HCT116 (cell line): Measurements from ENCODE around the gene MNAT1. TPM values are rescaled to one million over a fixed set of nuclear protein-coding genes. Genes with fewer than 3 reads are reported as not detected.

ENCODE experiments used
- ATAC-seq: fragments of 200-7000 bp; cut with Tn5 transposase; 2 replicates; pipeline ENCODE4 v1.9.1; 2020; ENCODE audit warnings: mild to moderate bottlenecking, moderate library complexity
- BruUV-seq: library from RNA; stranded (reverse); fragments of 400-500 nt; replicated peaks from 2 replicates; lab custom pipeline; 2021; lab: Mats Ljungman, UMichigan
- CTCF ChIA-PET: fragments of 300-600 bp; sonication (Branson Sonifier 250); formaldehyde crosslinking; loops from one replicate; lab custom pipeline; 2021; ENCODE audit warnings: antibody characterized with exemption; lab: Charles Lee
- POLR2A ChIA-PET: fragments of 300-600, 350-600 bp; sonication (Branson Sonifier 250); formaldehyde crosslinking; loops from one replicate; lab custom pipeline; 2021; ENCODE audit warnings: antibody characterized with exemption; lab: Charles Lee
- RAD21 ChIA-PET, 2 experiments: fragments of 300-600 bp; sonication (Branson Sonifier 250); formaldehyde crosslinking; loops; one replicate each; lab custom pipeline; 2023; ENCODE audit warnings: low total read pairs in 2 of 2; ENCODE audit not compliant: uncharacterized antibody in 2 of 2, unreplicated experiment in 2 of 2, low non-redundant PET in 1 of 2; lab: Charles Lee
- DNase-seq: peaks from one replicate; pipeline ENCODE4 v3.0.0-alpha.2; 2010; ENCODE audit warnings: low read depth, low spot score
- H2AFZ ChIP-seq: fragments of 200-600 bp; shearing (Covaris generic), sonication (generic); 2 replicates; pipeline ENCODE4 v1.6.1; 2017; ENCODE audit warnings: low read depth, mixed run types, mixed read lengths, antibody characterized with exemption, low read length; ENCODE audit not compliant: poor library complexity, severe bottlenecking
- H3K27ac ChIP-seq: 2 replicates; pipeline ENCODE4 v1.5.1; 2012; ENCODE audit warnings: low read depth, low read length
- H3K27me3 ChIP-seq: fragments of 200-600 bp; sonication (generic); 2 replicates; pipeline ENCODE4 v1.6.1; 2016; ENCODE audit warnings: mixed run types, low read length, mixed read lengths; ENCODE audit not compliant: insufficient read depth
- H3K36me3 ChIP-seq, 2 experiments: fragments of 200-500 bp in 1 of 2; fragments of 200-600 bp in 1 of 2; sonication (Bioruptor generic) in 1 of 2; sonication (generic) in 1 of 2; 2 replicates each; pipeline versions ENCODE4 v1.5.1 to v1.6.1; 2014 to 2016; ENCODE audit warnings: low read length in 2 of 2, inconsistent platforms in 1 of 2, mixed read lengths in 1 of 2, mixed run types in 1 of 2; ENCODE audit not compliant: insufficient read depth in 2 of 2, control insufficient read depth in 1 of 2
- H3K4me1 ChIP-seq, 2 experiments: fragments of 200-600 bp in 1 of 2; sonication (generic) in 1 of 2; 2 replicates each; pipeline versions ENCODE4 v1.5.1 to v1.6.1; 2012 to 2017; ENCODE audit warnings: low read length in 2 of 2, inconsistent platforms in 1 of 2, mild to moderate bottlenecking in 1 of 2, mixed read lengths in 1 of 2, mixed run types in 1 of 2, moderate library complexity in 1 of 2; ENCODE audit not compliant: insufficient read depth in 2 of 2, control insufficient read depth in 1 of 2
- H3K4me2 ChIP-seq: fragments of 200-600 bp; sonication (generic); 2 replicates; pipeline ENCODE4 v1.6.1; 2017; ENCODE audit warnings: mixed run types, low read length, mixed read lengths
- H3K4me3 ChIP-seq, 2 experiments: fragments of 200-600 bp in 1 of 2; sonication (generic) in 1 of 2; replicated peaks in 1 of 2; 2 replicates each; pipeline ENCODE4 v1.5.1; 2011 to 2016; ENCODE audit warnings: low read length in 2 of 2, control low read depth in 1 of 2, low read depth in 1 of 2, mild to moderate bottlenecking in 1 of 2, mixed read lengths in 1 of 2, mixed run types in 1 of 2
- H3K79me2 ChIP-seq: fragments of 200-600 bp; sonication (generic); 2 replicates; pipeline ENCODE4 v1.6.1; 2017; ENCODE audit warnings: mild to moderate bottlenecking, mixed run types, low read length, moderate library complexity, mixed read lengths; ENCODE audit not compliant: insufficient read depth
- H3K9ac ChIP-seq: fragments of 200-600 bp; sonication (generic); 2 replicates; pipeline ENCODE4 v1.6.1; 2016; ENCODE audit warnings: low read length, mixed read lengths
- H3K9me2 ChIP-seq: fragments of 200-600 bp; sonication (generic), shearing (Covaris generic); 2 replicates; pipeline ENCODE4 v1.6.1; 2017; ENCODE audit warnings: mixed run types, mild to moderate bottlenecking, moderate library complexity; ENCODE audit not compliant: insufficient read depth
- H3K9me3 ChIP-seq, 2 experiments: fragments of 200-500 bp in 1 of 2; fragments of 200-600 bp in 1 of 2; sonication (Bioruptor generic) in 1 of 2; sonication (generic) in 1 of 2; 2 replicates each; pipeline ENCODE4 v1.6.1; 2014 to 2017; ENCODE audit warnings: low read length in 2 of 2, mixed read lengths in 2 of 2, inconsistent platforms in 1 of 2, low read depth in 1 of 2, mild to moderate bottlenecking in 1 of 2, mixed run types in 1 of 2, moderate library complexity in 1 of 2; ENCODE audit not compliant: control insufficient read depth in 1 of 2, insufficient read depth in 1 of 2
- H4K20me1 ChIP-seq: fragments of 200-600 bp; sonication (generic), shearing (Covaris generic); 2 replicates; pipeline ENCODE4 v1.6.1; 2017; ENCODE audit warnings: mixed run types, mild to moderate bottlenecking, moderate library complexity; ENCODE audit not compliant: insufficient read depth
- ATF3 ChIP-seq: IDR thresholded peaks from 2 replicates; pipeline ENCODE4 v1.6.1; 2012
- EZH2 ChIP-seq: fragments of 200-600 bp; sonication (generic); IDR thresholded peaks from 2 replicates; pipeline ENCODE4 v1.6.1; 2017; ENCODE audit warnings: antibody characterized with exemption, mixed run types
- EZH2phosphoT487 ChIP-seq: fragments of 200-600 bp; IDR thresholded peaks from 2 replicates; pipeline ENCODE4 v1.6.1; 2018; ENCODE audit warnings: antibody characterized with exemption, borderline replicate concordance
- FOSL1 ChIP-seq: IDR thresholded peaks from 2 replicates; pipeline ENCODE4 v1.6.1; 2012; ENCODE audit warnings: low read depth
- JUND ChIP-seq: IDR thresholded peaks from 2 replicates; pipeline ENCODE4 v1.6.1; 2012
- POLR2A ChIP-seq: IDR thresholded peaks from 2 replicates; pipeline ENCODE4 v1.7.0; 2011; ENCODE audit warnings: borderline replicate concordance; ENCODE audit not compliant: insufficient read depth, insufficient read length; ENCODE audit errors: extremely low read depth
- POLR2AphosphoS5 ChIP-seq: IDR thresholded peaks from 2 replicates; pipeline ENCODE4 v1.6.1; 2011; ENCODE audit warnings: mild to moderate bottlenecking, low read depth, low read length, moderate library complexity
- SIN3A ChIP-seq: IDR thresholded peaks from 2 replicates; pipeline ENCODE4 v1.6.1; 2012; ENCODE audit warnings: low read depth
- ZBTB33 ChIP-seq: IDR thresholded peaks from 2 replicates; pipeline ENCODE4 v1.6.1; 2011; ENCODE audit warnings: mild to moderate bottlenecking, low read length, moderate library complexity; ENCODE audit not compliant: insufficient replicate concordance; ENCODE audit errors: extremely low read depth
- ZFX ChIP-seq: fragments of 450-650 bp; IDR thresholded peaks from 2 replicates; pipeline ENCODE4 v1.6.1; 2017
- ZNF274 ChIP-seq: fragments of 200-500 bp; sonication (Bioruptor generic); IDR thresholded peaks from 2 replicates; pipeline ENCODE4 v1.6.1; 2014; ENCODE audit warnings: mild to moderate bottlenecking, low read depth, low read length, inconsistent platforms
- intact Hi-C: fragments of 100-400 bp; cut with micrococcal nuclease; formaldehyde crosslinking; loops from 2 replicates; pipeline ENCODE4 v1.10.0; 2022
- total RNA-seq: library from RNA; stranded (reverse); gene quantifications from one replicate; pipeline ENCODE4 v1.2.1, GENCODE V29; 2021; ENCODE audit not compliant: unreplicated experiment

MNAT1 gene
- total RNA-seq, 1 experiment from 2014 or later: 49.3 TPM

- no peaks in the 10 kb centered on the region for H3K79me2 ChIP-seq
- ATAC-seq: no peak
- no peaks in the 10 kb centered on the region for H4K20me1 ChIP-seq
- no peak for TF ChIP-seq ATF3
- TF ChIP-seq SIN3A: no peak
- TF ChIP-seq ZFX: no peak
- no peak for TF ChIP-seq FOSL1
- TF ChIP-seq EZH2phosphoT487: no peak
- no peak for TF ChIP-seq POLR2A
- no peak for TF ChIP-seq EZH2
- no peak for TF ChIP-seq ZBTB33
- no peak for TF ChIP-seq ZNF274
- no peak for TF ChIP-seq POLR2AphosphoS5
- TF ChIP-seq JUND: no peak
- TF ChIP-seq, all 23 proteins: peak for 0
- Histone ChIP-seq H3K27ac (no peak overlapping the region), H3K4me1 (peaks cover 6 to 10% of the 10 kb centered on the region in 2 experiments; a peak in 3 of 4 replicates), H3K9ac (no peak overlapping the region), H3K4me3 (no peak overlapping the region), H3K9me3 (no peaks in the 10 kb centered on the region), H3K27me3 (no peaks in the 10 kb centered on the region), H3K36me3 (no peaks in the 10 kb centered on the region), H3K9me2 (no peaks in the 10 kb centered on the region), H3K4me2 (no peak overlapping the region), H2AFZ (no peak overlapping the region)
- ChIA-PET RAD21 (no interaction called here), POLR2A (no interaction called here), CTCF (no interaction called here)
- DNase-seq: no peak
- no TSS peak for BruUV-seq
- intact Hi-C loops: loop anchor here (5.0 kb wide), 1 partner anchor 109 kb away; no protein-coding TSS in a partner anchor
Measured at GRCh38 chr14:60863249-60863648, 128.7 kb downstream of the MNAT1 start.
